Liver (tissue), 9 donors: Measurements from ENCODE around the gene CYP24A1. TPM values are rescaled to one million over a fixed set of nuclear protein-coding genes. Genes with fewer than 3 reads are reported as not detected.

ENCODE experiments used
- DNase-seq: peaks from one replicate; pipeline ENCODE4 v3.0.0-alpha.2; 2017; ENCODE audit warnings: low spot score
- H3K27ac ChIP-seq, 2 donors: one replicate each; pipeline ENCODE4 v1.7.0; 2013; ENCODE audit warnings: inconsistent platforms in 2 of 2, low read length in 2 of 2, control low read depth in 1 of 2, low read depth in 1 of 2, mild to moderate bottlenecking in 1 of 2
- H3K27me3 ChIP-seq, 4 donors: one replicate each; pipeline versions ENCODE4 v1.6.1 to v1.7.0; 2013; ENCODE audit warnings: low read length in 3 of 4, inconsistent platforms in 1 of 4, mild to moderate bottlenecking in 1 of 4, moderate library complexity in 1 of 4; ENCODE audit not compliant: control insufficient read depth in 4 of 4, insufficient read depth in 4 of 4
- H3K36me3 ChIP-seq, 4 donors: one replicate each; pipeline versions ENCODE4 v1.6.1 to v1.7.0; 2013; ENCODE audit warnings: low read length in 3 of 4, mild to moderate bottlenecking in 3 of 4, low read depth in 1 of 4, moderate library complexity in 1 of 4; ENCODE audit not compliant: control insufficient read depth in 4 of 4, insufficient read depth in 3 of 4
- H3K4me1 ChIP-seq, 4 donors: one replicate each; pipeline versions ENCODE4 v1.6.1 to v1.7.0; 2013; ENCODE audit warnings: low read length in 3 of 4, mild to moderate bottlenecking in 3 of 4, moderate library complexity in 1 of 4; ENCODE audit not compliant: control insufficient read depth in 4 of 4, insufficient read depth in 4 of 4
- H3K4me3 ChIP-seq, 3 donors: one replicate each; pipeline versions ENCODE4 v1.6.1 to v1.7.0; 2013; ENCODE audit warnings: low read length in 3 of 3, control low read depth in 1 of 3, low read depth in 1 of 3, mild to moderate bottlenecking in 1 of 3
- H3K9ac ChIP-seq, 2 donors: one replicate each; pipeline ENCODE4 v1.7.0; 2013; ENCODE audit warnings: low read length in 2 of 2, mild to moderate bottlenecking in 2 of 2, moderate library complexity in 2 of 2, control low read depth in 1 of 2, low read depth in 1 of 2
- H3K9me3 ChIP-seq, 4 donors: one replicate each; pipeline versions ENCODE4 v1.6.1 to v1.7.0; 2013; ENCODE audit warnings: low read length in 3 of 4; ENCODE audit not compliant: control insufficient read depth in 4 of 4
- ATF3 ChIP-seq: IDR thresholded peaks from 2 replicates; pipeline ENCODE4 v1.6.1; 2016; ENCODE audit warnings: antibody characterized with exemption
- EGR1 ChIP-seq, 2 donors: IDR thresholded peaks; 2 replicates each; pipeline ENCODE4 v1.6.1; 2016 to 2018; ENCODE audit warnings: antibody characterized with exemption in 2 of 2, low read depth in 2 of 2
- FOXA1 ChIP-seq: IDR thresholded peaks from 2 replicates; pipeline ENCODE4 v1.6.1; 2016; ENCODE audit warnings: antibody characterized with exemption
- FOXA2 ChIP-seq: IDR thresholded peaks from 2 replicates; pipeline ENCODE4 v1.6.1; 2016; ENCODE audit warnings: antibody characterized with exemption
- GABPA ChIP-seq, 2 donors: IDR thresholded peaks in 1 of 2; conservative IDR thresholded peaks in 1 of 2; 2 replicates each; pipeline ENCODE4 v1.6.1; 2016; ENCODE audit warnings: antibody characterized with exemption in 2 of 2, mild to moderate bottlenecking in 1 of 2, moderate library complexity in 1 of 2
- HNF4A ChIP-seq, 2 donors: conservative IDR thresholded peaks; 2 replicates each; pipeline ENCODE4 v1.6.1; 2016; ENCODE audit warnings: antibody characterized with exemption in 2 of 2, mild to moderate bottlenecking in 2 of 2
- HNF4G ChIP-seq: IDR thresholded peaks from 2 replicates; pipeline ENCODE4 v1.6.1; 2016; ENCODE audit warnings: antibody characterized with exemption
- JUND ChIP-seq, 2 donors: IDR thresholded peaks; 2 replicates each; pipeline ENCODE4 v1.6.1; 2016; ENCODE audit warnings: antibody characterized with exemption in 2 of 2
- MAX ChIP-seq: IDR thresholded peaks from 2 replicates; pipeline ENCODE4 v1.6.1; 2016; ENCODE audit warnings: antibody characterized with exemption
- NR2F2 ChIP-seq: IDR thresholded peaks from 2 replicates; pipeline ENCODE4 v1.6.1; 2016; ENCODE audit warnings: antibody characterized with exemption
- RAD21 ChIP-seq, 2 donors: IDR thresholded peaks; 2 replicates each; pipeline ENCODE4 v1.6.1; 2016; ENCODE audit warnings: antibody characterized with exemption in 2 of 2, mild to moderate bottlenecking in 2 of 2
- REST ChIP-seq: IDR thresholded peaks from 2 replicates; pipeline ENCODE4 v1.6.1; 2016; ENCODE audit warnings: antibody characterized with exemption, mild to moderate bottlenecking
- RXRA ChIP-seq, 2 donors: IDR thresholded peaks; 2 replicates each; pipeline ENCODE4 v1.6.1; 2017 to 2018; ENCODE audit warnings: antibody characterized with exemption in 2 of 2, mild to moderate bottlenecking in 1 of 2
- SP1 ChIP-seq: IDR thresholded peaks from 2 replicates; pipeline ENCODE4 v1.6.1; 2018; ENCODE audit warnings: antibody characterized with exemption, mild to moderate bottlenecking
- TAF1 ChIP-seq: conservative IDR thresholded peaks from 2 replicates; pipeline ENCODE4 v1.6.1; 2016; ENCODE audit warnings: antibody characterized with exemption, mild to moderate bottlenecking
- YY1 ChIP-seq: IDR thresholded peaks from 2 replicates; pipeline ENCODE4 v1.6.1; 2016; ENCODE audit warnings: antibody characterized with exemption, mild to moderate bottlenecking
- ZBTB33 ChIP-seq: IDR thresholded peaks from 2 replicates; pipeline ENCODE4 v1.6.1; 2016; ENCODE audit warnings: antibody characterized with exemption
- WGBS: extraction: QIAGEN DNeasy Blood & Tissue Kit; methylation state at CpG from one replicate; pipeline ENCODE4 v1.1.7; 2013; 5-methylcytosine and 5-hydroxymethylcytosine counted together
- polyA plus RNA-seq, 2 donors: library from polyadenylated mRNA; stranded (reverse) in 1 of 2; unstranded in 1 of 2; fragments of 200-250 nt in 1 of 2; fragments of >200 nt in 1 of 2; fragmentation: Nextera tagmentation in 1 of 2; extraction: Ambion mirVana in 1 of 2; gene quantifications; one replicate each; pipeline versions ENCODE4 v1.2.1 to v1.2.3, GENCODE V29; 2013 to 2015
- total RNA-seq, 2 donors: library from RNA; depleted of rRNA; stranded (reverse); fragments of >200 nt; gene quantifications; one replicate each; pipeline ENCODE4 v1.2.3, GENCODE V29; 2014
- TF ChIP-seq, protein P1 (sequence below): fragments of 150-350 bp; IDR thresholded peaks from 2 replicates; pipeline ENCODE4 v1.5.1; 2017; ENCODE audit warnings: improper control_type of control experiment, low read depth, low read length; ENCODE audit not compliant: missing input control
- donor health status: healthy.
- donor health status: healthy.
- donor health status: healthy.
- donor health status: healthy.
- donor health status: healthy.

The CYP24A1 gene
- total and polyA plus RNA-seq, 4 donors, result not detected

DNA sequence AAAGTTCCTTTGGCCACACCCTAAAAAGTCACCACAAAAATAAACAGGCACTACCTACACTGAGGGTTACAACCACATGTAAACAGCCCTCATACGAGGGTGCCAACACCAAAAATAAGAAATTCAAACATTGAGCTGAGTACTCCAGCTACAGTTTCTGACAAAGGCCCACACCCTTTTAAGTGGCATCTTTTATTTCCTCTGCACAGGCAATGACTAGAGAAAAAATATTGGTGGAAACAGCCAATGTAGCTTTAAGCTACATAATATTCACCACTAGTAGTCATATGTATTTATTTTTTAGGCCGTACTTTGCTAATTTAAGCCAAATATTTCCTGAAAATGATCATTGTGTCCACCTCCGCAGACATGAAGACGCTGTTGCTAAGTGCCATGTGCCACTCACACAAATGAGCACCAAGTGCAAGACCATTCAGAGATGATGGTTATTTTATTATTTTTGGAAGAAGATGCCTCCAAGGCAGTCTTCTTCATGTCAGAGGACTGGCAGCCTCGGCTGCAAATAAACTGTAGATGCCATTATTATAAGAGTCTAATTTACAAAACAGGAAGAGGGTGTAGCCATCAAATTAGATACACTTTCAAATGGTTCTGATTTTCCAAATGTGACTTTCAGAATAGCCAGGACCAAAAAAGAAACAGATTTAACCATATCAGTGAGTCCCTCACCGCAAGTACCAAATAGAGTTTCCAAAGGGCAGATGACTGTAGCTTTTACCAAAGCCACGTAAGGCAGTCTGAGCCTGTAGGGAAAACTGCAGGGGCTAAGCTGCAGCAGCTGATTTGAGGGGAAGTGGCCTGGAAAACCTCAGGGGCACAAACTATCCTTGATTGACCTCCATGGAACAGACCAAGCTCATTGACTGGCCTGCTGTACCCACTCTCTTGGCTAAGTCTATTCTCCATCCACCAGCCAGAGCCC, 13.4 kb downstream of the CYP24A1 start (continued):
- no peak for TF ChIP-seq ATF3
- no peak for TF ChIP-seq FOXA2
- no peak for TF ChIP-seq GABPA (IDR thresholded peaks at IDR 0.05 in 1 of 2, conservative IDR thresholded peaks at IDR 0.05 in 1 of 2)
- TF ChIP-seq EGR1 (IDR thresholded peaks at IDR 0.05; ENCODE audit: low read depth in 2 of 2), result no peak
- no peak for TF ChIP-seq RAD21 (IDR thresholded peaks at IDR 0.05)
- no peak for TF ChIP-seq MAX
- no peak for TF ChIP-seq NR2F2

GRCh38 chr20:54158856-54159418, 14.8 kb downstream of the CYP24A1 start:
- no peaks in the 10 kb centered on the region for H3K36me3 ChIP-seq
- TF ChIP-seq HNF4A (conservative IDR thresholded peaks at IDR 0.05) (no peak), REST (no peak), MAX (no peak), JUND (IDR thresholded peaks at IDR 0.05) (no peak), RAD21 (IDR thresholded peaks at IDR 0.05) (no peak), HNF4G (no peak), SP1 (no peak), NR2F2 (no peak), EGR1 (IDR thresholded peaks at IDR 0.05; ENCODE audit: low read depth in 2 of 2) (no peak), ATF3 (no peak), FOXA2 (no peak), RXRA (IDR thresholded peaks at IDR 0.05) (no peak), GABPA (IDR thresholded peaks at IDR 0.05 in 1 of 2, conservative IDR thresholded peaks at IDR 0.05 in 1 of 2) (no peak), ZBTB33 (no peak), FOXA1 (no peak), TAF1 (no peak), YY1 (no peak)
- TF ChIP-seq, protein P1, sequence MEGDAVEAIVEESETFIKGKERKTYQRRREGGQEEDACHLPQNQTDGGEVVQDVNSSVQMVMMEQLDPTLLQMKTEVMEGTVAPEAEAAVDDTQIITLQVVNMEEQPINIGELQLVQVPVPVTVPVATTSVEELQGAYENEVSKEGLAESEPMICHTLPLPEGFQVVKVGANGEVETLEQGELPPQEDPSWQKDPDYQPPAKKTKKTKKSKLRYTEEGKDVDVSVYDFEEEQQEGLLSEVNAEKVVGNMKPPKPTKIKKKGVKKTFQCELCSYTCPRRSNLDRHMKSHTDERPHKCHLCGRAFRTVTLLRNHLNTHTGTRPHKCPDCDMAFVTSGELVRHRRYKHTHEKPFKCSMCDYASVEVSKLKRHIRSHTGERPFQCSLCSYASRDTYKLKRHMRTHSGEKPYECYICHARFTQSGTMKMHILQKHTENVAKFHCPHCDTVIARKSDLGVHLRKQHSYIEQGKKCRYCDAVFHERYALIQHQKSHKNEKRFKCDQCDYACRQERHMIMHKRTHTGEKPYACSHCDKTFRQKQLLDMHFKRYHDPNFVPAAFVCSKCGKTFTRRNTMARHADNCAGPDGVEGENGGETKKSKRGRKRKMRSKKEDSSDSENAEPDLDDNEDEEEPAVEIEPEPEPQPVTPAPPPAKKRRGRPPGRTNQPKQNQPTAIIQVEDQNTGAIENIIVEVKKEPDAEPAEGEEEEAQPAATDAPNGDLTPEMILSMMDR, result no peak

More at GRCh38 chr20:54158856-54159418, 14.8 kb downstream of the CYP24A1 start:
- Histone ChIP-seq H3K4me3 (no peak overlapping the region), H3K4me1 (no peaks in the 10 kb centered on the region), H3K27me3 (no peaks in the 10 kb centered on the region), H3K9ac (no peak overlapping the region), H3K9me3 (no peaks in the 10 kb centered on the region), H3K27ac (no peak overlapping the region)
- WGBS, result 90% methylated on average over 8 of the region's 8 CpGs
- DNase-seq, result no peak
